GM18907 (cell line): Measurements from ENCODE around the gene AKR1B1.
"Not testable (repeated sequence)": the region's sequence is repeated elsewhere in the genome, so short reads cannot be mapped to it uniquely, and the experiment has no call there.

Experiments
- ATAC-seq: cut with Tn5 transposase; IDR thresholded peaks from one replicate; pipeline ENCODE4 v1.9.1; 2021; ENCODE audit warnings: mild to moderate bottlenecking, moderate library complexity; ENCODE audit not compliant: unreplicated experiment

The AKR1B1 gene

DNA sequence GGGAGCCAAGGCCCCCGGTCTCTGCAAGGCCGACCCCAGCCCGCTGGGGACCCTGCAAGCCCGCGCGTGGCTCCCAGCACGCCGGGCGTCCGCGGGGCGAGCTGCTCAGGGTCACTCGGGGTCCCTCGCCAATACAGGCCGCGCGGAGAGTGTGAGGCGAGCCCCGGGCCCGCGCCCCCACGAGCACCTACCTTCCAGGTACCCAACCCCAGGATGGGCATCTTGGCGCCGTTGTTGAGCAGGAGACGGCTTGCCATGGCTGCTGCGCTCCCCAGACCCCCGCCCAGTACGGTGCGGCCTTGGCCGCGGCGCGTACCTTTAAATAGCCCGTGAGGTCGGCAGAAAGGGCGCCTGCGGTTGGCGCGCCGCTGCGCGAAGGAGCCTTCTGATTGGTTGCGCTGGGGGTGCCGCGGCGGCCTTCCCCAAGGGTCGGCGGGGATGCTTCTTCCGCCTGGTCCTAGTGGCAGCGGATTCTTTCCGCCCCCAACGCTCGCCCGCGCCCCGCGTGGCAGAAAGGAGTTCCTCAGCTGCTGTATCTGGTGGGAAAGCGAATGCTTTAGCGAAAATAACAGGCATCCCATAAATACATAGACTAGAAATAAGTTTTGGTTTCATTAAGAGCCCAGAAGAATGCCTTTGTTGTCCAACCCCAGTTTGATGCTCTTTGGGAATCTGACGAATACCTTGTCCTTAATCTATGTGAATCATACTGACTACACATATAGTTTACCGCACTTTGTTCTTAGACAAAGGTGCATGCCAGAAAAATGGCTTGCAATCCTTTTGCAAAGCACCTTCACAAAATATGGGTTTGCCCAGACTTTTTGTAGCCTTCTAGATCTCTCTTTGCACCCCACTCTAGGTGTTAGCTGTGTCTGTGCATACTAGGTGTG, at the start of gene AKR1B1:
TSS of gene AKR1B1 (minus strand) at position 295 of the 893 bp plus-strand sequence. CDS start at position 257, 38 bp downstream.
- ATAC-seq, result peak; percentile 91

GRCh38 chr7:134505856-134506255, 47.0 kb upstream of the AKR1B1 start:
- no peak for ATAC-seq

- ATAC-seq, result no peak
Measured at GRCh38 chr7:134504660-134505164, 45.8 kb upstream of the AKR1B1 start.

DNA sequence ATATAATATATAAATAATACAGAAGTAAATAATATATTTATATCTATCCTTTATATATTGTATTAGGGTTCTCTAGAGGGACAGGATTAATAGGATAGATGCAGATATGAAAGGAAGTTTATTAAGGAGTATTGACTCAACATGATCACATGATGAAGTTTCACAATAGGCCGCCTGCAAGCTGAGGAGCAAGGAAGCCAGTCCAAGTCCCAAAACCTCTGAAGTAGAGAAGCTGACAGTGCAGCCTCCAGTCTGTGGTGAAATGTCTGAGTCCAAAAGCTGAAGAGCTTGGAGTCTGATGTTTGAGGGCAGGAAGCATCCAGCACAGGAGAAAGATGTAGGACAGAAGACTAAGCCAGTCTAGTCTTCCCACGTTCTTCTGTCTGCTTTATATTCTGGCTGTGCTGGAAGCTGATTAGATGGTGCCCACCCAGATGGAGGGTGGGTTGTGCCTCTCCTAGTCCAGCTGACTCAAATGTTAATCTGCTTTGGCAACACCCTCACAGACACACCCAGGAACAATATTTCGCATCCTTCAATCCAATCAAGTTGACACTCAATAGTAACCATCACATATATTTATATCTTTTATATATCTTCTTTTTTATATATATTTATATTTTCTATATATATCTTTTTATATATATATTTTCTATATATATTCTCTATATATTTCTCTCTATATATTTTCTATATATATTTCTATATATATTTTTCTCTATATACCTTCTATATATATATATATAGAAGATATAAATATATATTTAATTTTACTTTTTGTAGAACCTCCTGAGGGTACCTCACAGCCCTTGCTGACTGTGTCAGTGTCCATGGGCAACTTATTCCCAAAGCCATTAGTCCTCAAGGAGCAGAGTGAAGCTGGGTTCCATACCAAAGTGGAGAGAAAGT, 43.8 kb upstream of the AKR1B1 start:
- no peak for ATAC-seq

DNA sequence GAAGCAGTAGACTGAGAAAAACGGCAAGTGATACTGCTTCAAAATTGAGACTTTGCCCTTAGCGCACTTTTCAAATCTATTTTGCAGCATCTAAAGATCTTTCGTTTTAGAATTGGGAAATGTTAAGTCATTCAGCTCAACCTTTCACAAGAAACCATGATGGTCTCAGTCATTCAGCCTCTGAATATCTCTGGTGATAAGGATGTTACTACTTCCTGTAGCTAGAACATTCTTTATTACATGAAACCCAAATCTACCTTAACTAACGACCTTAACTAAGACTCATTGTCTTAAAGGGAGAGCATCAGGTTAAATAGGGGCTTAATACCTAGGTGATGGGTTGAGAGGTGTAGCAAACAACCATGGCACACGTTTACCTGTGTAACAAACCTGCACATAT, 42.1 kb upstream of the AKR1B1 start:
- no peak for ATAC-seq

- no peak for ATAC-seq
Measured at GRCh38 chr7:134500406-134500805, 41.5 kb upstream of the AKR1B1 start.

DNA sequence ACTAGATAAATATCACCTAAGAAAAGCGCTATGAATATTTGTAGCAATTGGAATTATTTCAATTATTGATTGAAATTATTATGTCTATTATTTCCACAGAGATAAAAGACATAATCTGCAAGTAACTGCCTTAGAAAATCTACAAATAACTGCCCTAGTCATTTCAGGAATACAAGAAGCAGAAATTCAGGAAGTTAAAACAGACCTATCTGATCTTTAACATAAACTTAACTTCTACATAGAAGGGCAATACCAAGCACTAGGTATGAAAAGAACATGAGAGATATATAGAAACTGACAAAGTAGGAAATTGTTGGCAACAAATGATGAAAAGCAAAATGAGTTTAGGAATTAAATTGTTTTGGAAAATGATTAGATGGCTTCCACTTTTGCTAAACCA, 36.6 kb upstream of the AKR1B1 start:
- no peak for ATAC-seq

- no peak for ATAC-seq
Measured at GRCh38 chr7:134493091-134493490, 34.2 kb upstream of the AKR1B1 start.

- not testable (repeated sequence) for ATAC-seq
Measured at GRCh38 chr7:134487721-134488120, 28.8 kb upstream of the AKR1B1 start.

DNA sequence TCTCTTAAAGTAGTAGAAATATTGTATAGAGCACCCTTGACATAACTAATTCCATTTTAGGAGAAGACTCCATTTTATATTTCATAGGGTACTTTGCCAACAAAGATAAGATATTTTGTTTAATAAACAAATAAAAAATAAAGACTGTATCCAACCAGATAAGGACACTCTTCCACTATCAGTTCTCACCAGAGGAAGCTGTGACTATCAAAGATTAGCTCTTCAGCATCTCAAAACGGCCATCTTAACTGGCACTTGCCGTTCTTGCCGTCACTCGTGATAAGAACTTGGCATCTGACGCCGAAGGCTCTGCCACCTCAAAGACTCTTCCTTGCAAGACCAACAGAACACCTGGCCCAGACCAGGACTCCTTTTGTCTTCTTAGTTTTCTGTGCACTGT, 26.3 kb upstream of the AKR1B1 start:
- no peak for ATAC-seq

- no peak for ATAC-seq
Measured at GRCh38 chr7:134483296-134483695, 24.4 kb upstream of the AKR1B1 start.

DNA sequence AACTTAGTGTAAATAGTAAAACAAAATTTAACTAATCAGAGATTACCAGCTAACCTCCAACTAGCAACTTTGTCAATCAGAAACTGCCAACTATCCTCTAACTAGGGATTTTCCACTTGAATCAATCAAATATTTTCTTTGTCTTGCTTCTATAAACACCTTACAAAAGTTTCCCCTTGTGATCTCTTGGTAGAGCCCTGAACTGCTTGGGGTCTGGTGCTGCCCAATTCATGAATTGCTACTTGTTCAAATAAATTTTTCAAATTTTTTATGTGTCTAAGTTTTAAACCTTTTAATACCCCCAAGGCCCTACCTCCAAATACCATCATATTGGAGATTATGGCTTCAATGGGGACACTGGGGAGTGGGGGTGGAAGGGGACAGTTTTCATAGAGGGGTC, 24.0 kb upstream of the AKR1B1 start:
- no peak for ATAC-seq

- no peak for ATAC-seq
Measured at GRCh38 chr7:134481167-134481566, 22.3 kb upstream of the AKR1B1 start.

DNA sequence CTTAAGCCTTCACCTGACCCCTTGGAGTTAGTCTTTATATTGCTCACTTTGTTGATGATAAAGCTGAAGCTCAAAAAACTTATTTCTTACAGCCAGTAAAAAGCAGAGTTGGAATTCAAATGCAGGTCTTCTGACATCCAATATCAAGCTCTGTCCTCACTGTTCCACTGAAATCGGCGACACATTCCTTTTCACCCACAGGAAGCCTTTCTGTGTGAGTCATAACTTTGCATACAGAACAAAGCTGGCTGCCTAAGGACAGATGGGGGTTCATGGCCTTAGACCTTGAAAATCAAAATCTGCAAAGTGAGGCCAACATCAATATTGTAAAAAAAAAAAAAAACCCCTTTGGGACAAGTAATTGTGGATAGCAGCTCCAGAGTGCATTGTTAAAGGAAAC, 21.8 kb upstream of the AKR1B1 start:
- ATAC-seq, result no peak

GRCh38 chr7:134480202-134480601, 21.3 kb upstream of the AKR1B1 start:
- no peak for ATAC-seq

DNA sequence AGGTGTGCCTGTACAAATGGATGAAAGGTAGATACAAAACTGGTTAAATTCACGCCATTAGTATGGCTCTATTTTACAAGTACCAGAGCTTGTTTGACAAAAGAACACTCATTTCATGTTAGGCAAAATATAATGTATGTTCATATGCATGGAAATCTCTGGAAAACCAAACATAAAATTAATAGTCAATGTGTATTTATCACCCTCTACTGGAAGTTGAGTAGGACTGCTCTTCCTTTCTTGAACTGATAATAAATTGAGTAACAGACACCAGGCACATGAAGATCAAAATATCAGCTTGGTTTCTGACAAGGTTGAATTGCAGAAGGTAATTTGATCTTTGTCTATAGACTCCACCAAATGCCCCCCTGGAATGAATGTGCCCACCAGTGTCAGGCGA, 19.8 kb upstream of the AKR1B1 start:
- no peak for ATAC-seq

GRCh38 chr7:134477954-134478353, 19.1 kb upstream of the AKR1B1 start:
- ATAC-seq, result no peak

- ATAC-seq, result no peak
Measured at GRCh38 chr7:134476044-134476443, 17.1 kb upstream of the AKR1B1 start.

DNA sequence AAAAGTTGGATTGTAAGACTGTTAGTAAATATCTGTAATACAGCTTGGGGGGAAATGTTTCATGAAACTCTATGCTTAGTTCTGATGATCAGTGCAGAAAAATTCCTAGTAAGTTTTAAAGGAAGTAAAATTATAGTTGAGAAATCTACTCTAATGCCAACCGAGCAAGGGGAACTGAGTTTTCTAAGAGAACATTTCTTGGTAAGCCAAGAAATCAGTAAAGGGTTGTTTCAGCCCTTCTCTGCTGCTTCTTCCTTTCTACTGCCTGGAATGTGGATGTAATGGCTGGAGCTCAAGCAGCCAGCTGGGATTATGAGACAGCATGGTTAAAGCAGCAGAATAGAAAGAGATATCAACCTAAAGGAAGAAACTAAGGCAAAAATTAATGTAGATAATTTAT, 15.9 kb upstream of the AKR1B1 start:
- ATAC-seq, result no peak

DNA sequence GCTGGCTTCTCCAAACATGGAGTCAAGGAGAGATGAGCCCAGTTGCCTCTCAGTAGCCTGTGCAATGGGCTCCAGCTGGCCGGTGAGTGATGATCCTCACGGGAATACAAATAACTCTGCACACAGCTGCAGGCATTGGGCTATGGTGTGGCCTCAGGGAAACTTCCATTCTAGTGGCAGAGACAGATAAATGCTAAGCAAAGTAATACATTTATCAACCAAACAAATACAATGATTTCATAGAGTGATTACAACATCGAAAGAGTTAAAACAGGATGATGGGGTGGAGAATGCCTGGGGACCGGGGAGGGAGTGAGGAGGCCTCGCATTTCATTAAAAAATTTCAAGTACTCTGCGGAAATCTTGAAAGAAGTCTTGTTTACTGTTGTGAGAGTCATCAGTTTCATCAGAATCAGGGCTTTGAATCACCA, 15.0 kb upstream of the AKR1B1 start:
- no peak for ATAC-seq

- no peak for ATAC-seq
Measured at GRCh38 chr7:134472572-134473244, 13.8 kb upstream of the AKR1B1 start.
